Ovary (tissue), 9 donors: ENCODE measurements around the gene BICRA. TPM values are rescaled to one million over a fixed set of nuclear protein-coding genes. Genes with fewer than 3 reads are reported as not detected.
A peak's percentile ranks its signal among the peaks of the same experiment; 100 is the strongest.

ENCODE experiments used
- DNase-seq, 5 donors: peaks; one replicate each; pipeline ENCODE4 v3.0.0-alpha.2; 2019 to 2020
- H3K27ac ChIP-seq, 2 donors: fragments of 200-600 bp; one replicate each; pipeline versions ENCODE4 v1.5.1 to v1.8.0; 2019 to 2022
- H3K27me3 ChIP-seq: fragments of 200-600 bp; one replicate; pipeline ENCODE4 v1.8.0; 2022
- H3K36me3 ChIP-seq: fragments of 200-600 bp; sonication (generic); one replicate; pipeline ENCODE4 v1.5.1; 2019
- H3K4me1 ChIP-seq: one replicate; pipeline ENCODE4 v1.8.1; 2013; ENCODE audit warnings: mild to moderate bottlenecking, moderate library complexity; ENCODE audit not compliant: insufficient read depth
- H3K4me3 ChIP-seq: fragments of 200-600 bp; sonication (generic); one replicate; pipeline ENCODE4 v1.5.1; 2017
- H3K9me3 ChIP-seq, 2 donors: fragments of 200-600 bp in 1 of 2; sonication (generic) in 1 of 2; one replicate each; pipeline versions ENCODE4 v1.5.1 to v1.8.1; 2013 to 2019; ENCODE audit warnings: mild to moderate bottlenecking in 1 of 2, moderate library complexity in 1 of 2
- CTCF ChIP-seq, 3 donors: fragments of 450-650 bp in 2 of 3; fragments of 200-600 bp in 1 of 3; IDR thresholded peaks; one replicate each; pipeline versions ENCODE4 v1.5.1 to v1.8.0; 2016 to 2022; ENCODE audit warnings: antibody characterized with exemption in 3 of 3, mild to moderate bottlenecking in 1 of 3
- EP300 ChIP-seq: sonication (generic); formaldehyde crosslinking; IDR thresholded peaks from one replicate; pipeline ENCODE4 v1.6.1; 2017; ENCODE audit warnings: antibody characterized with exemption
- POLR2A ChIP-seq: fragments of 450-650 bp; IDR thresholded peaks from one replicate; pipeline ENCODE4 v1.6.1; 2017; ENCODE audit warnings: antibody characterized with exemption, mild to moderate bottlenecking, moderate library complexity
- WGBS, 3 donors: extraction: QIAGEN DNeasy Blood & Tissue Kit in 1 of 3; methylation state at CpG; one replicate each; pipeline versions ENCODE4 v1.1.5 to v1.1.7; 2013 to 2017; 5-methylcytosine and 5-hydroxymethylcytosine counted together
- intact Hi-C, 4 donors: fragments of 100-400 bp; cut with DNase I; formaldehyde crosslinking; loops; one replicate each; pipeline versions ENCODE4 v1.11.0 to v1.15.1; 2022 to 2023
- polyA plus RNA-seq, 2 donors: library from polyadenylated mRNA; stranded (reverse); fragments of 200-250 nt in 1 of 2; fragments of 350-450 nt in 1 of 2; fragmentation: Illumina TruSeq in 1 of 2; extraction: RNeasy Lipid Tissue Mini Kit (QIAGEN cat#74804) in 1 of 2; gene quantifications; one replicate each; pipeline ENCODE4 v1.2.3, GENCODE V29; 2013 to 2014
- total RNA-seq, 7 donors: library from RNA; depleted of rRNA in 2 of 7; stranded (reverse); fragments of >200 nt in 2 of 7; fragmentation: NEBNext Ultra II Directional in 3 of 7; extraction: Animal tissue kit (Norgen Biotek cat#: 25700) in 3 of 7; gene quantifications; one replicate each; pipeline versions ENCODE4 v1.1.0 to v1.2.4, GENCODE V29; 2016 to 2023
- donor health status: DM: no; HTN: no; CAD: no; lungs with moderate emphysema.
- donor health status: DM: no; HTN: no; CAD: no.
- donor health status: Bipolar disorder and iron deficiency.
- donor health status: DM: yes; HTN: yes; CAD: no.
- donor health status: DM: no; HTN: no; CAD: no.
- donor health status: DM: yes; HTN: yes; CAD: no.

BICRA gene
- total and polyA plus RNA-seq, 9 donors = 3.7 to 21.7 (median 12.9) TPM

DNA sequence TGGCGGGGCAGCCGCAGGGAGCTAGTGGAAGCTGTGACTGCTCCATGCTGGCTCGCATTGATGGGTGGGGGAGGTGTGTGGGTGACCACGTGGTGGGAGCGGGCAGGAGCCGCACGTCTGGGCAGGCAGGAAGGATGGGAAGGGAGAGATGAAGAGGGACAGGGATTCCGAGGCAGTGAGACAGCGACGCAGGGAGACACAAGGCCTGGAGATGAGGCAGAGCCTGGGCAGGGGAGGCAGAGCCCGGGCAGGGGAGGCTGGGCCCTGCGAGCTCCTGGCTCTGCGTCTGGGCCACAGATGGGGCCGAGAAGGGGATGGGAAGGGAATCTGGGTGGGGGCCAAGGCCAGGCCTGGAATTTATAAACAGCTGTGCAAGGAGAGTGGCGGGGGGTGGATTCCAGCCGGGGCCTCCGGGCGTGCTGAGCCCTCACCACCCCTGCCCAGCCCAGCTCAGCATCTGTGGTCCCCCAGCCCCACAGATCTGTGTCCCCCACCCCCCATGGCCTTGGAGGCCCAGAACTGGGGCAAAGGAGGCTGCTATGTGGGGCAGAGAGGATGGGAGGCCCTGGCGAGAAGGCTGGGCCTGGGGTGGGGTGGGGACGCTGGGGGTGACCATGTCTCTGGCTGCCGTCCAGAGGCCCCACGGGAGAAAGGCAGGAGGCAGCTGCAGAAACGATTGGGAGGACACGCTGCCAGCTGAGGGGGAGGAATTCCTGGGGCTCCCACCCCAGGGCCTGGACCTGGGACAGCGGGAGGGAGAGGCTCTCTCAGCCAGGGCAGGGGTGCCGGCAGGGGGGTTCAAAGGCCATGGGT lies 110.3 kb downstream of the BICRA start:
- intact Hi-C loops = loop anchor here in 2 of 4 donors (5.0 to 10.0 kb wide), 2 partner anchors 58 to 66 kb away; partner anchors contain the start of gene SELENOW (in 1 of the 2)
- 0 to 7% (median 2%) methylated on average over 25 to 26 of the region's 26 CpGs for WGBS, 3 donors
- peaks cover 36% of the 10 kb centered on the region for H3K4me1 ChIP-seq
- H3K4me3 ChIP-seq = peak overlapping the region; percentile 26
- peak overlapping the region; percentile 72 to 94 for H3K27ac ChIP-seq
- no peaks in the 10 kb centered on the region for H3K9me3 ChIP-seq
- no peaks in the 10 kb centered on the region for H3K36me3 ChIP-seq
- TF ChIP-seq EP300 (no peak), POLR2A (peak; percentile 11), CTCF (IDR thresholded peaks at IDR 0.05) (no peak)
- DNase-seq = peak; percentile 95 to 97 (median 96)
- no peaks in the 10 kb centered on the region for H3K27me3 ChIP-seq

DNA sequence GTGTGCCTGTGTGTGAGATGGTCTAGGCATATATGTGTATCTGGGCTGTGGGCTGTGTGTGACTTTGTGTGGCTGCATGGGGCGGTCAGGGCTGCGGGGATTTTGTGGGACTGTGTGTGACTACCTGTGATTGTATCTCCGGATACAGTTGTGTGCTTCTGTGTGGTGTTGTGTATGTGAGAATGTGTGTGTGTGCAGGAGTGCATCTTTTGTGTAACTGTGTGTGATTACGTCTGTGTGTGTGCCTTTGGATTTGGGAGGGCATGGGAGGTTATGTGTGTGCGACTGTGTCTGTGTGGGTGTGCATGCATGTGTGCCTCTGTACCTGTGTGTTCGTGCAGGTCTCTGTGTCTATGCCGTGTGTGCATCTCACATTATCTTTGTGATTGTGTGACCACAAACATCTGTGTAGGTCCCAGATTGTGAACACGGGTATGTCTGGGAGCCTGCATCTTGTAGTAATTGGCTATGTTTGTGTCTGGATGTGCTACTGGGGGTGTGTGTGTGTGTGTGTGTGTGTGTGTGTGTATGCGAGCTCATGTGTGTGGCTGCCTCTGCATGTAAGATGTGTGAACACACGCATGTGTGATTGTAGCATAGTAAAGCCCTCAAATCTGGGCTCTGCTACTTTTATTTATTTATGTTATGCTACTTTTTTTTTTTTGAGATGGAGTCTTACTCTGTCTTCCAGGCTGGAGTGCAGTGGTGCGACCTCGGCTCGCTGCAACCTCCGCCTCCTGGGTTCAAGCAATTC lies 111.9 kb downstream of the BICRA start:
- no peaks in the 10 kb centered on the region for H3K9me3 ChIP-seq
- DNase-seq = no peak
- WGBS, 3 donors = 43 to 74% (median 66%) methylated on average over 14 of the region's 14 CpGs
- no peak for TF ChIP-seq CTCF (IDR thresholded peaks at IDR 0.05)
- no peak for TF ChIP-seq POLR2A
- TF ChIP-seq EP300 = no peak
- intact Hi-C loops = no loop called here
- no peak overlapping the region for H3K4me3 ChIP-seq
- peaks cover 28% of the 10 kb centered on the region for H3K4me1 ChIP-seq
- H3K27ac ChIP-seq = peak overlapping the region; percentile 6 to 94
- H3K27me3 ChIP-seq = no peaks in the 10 kb centered on the region
- no peaks in the 10 kb centered on the region for H3K36me3 ChIP-seq

GRCh38 chr19:47723581-47723940 lies 114.6 kb downstream of the BICRA start:
- Histone ChIP-seq H3K27me3 (no peaks in the 10 kb centered on the region), H3K27ac (peak overlapping the region in 1 of 2 donors; percentile 61), H3K4me3 (peak overlapping the region; percentile 30), H3K36me3 (no peaks in the 10 kb centered on the region), H3K9me3 (no peaks in the 10 kb centered on the region), H3K4me1 (peaks cover 11% of the 10 kb centered on the region)
- peak in 4 of 5 donors; percentile 66 to 79 (median 70) for DNase-seq
- intact Hi-C loops = no loop called here
- 10 to 17% (median 15%) methylated on average over 7 of the region's 7 CpGs for WGBS, 3 donors
- TF ChIP-seq CTCF (IDR thresholded peaks at IDR 0.05) (no peak), EP300 (no peak), POLR2A (no peak)

DNA sequence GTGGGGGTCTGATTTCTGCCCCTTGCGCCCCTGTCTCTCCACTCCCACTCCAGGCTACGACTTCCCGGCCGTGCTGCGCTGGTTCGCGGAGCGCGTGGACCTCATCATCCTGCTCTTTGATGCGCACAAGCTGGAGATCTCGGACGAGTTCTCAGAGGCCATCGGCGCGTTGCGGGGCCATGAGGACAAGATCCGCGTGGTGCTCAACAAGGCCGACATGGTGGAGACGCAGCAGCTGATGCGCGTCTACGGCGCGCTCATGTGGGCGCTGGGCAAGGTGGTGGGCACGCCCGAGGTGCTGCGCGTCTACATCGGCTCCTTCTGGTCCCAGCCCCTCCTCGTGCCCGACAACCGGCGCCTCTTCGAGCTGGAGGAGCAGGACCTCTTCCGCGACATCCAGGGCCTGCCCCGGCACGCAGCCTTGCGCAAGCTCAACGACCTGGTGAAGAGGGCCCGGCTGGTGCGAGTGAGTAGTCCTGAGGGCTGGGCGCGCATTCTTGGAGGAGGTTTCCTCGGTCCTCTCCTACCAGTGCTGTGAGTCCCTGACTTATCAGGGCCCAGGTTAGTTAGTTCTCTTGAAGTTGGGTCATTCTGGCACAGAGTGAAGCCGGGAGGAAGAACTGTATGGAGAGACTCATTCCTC lies 116.9 kb downstream of the BICRA start:
- Histone ChIP-seq H3K9me3 (no peaks in the 10 kb centered on the region), H3K27ac (no peak overlapping the region), H3K4me3 (no peak overlapping the region), H3K36me3 (no peaks in the 10 kb centered on the region), H3K27me3 (no peaks in the 10 kb centered on the region), H3K4me1 (peaks cover 17% of the 10 kb centered on the region)
- TF ChIP-seq CTCF (IDR thresholded peaks at IDR 0.05) (no peak), POLR2A (no peak), EP300 (no peak)
- intact Hi-C loops = no loop called here
- WGBS, 3 donors = 88 to 91% (median 90%) methylated on average over 48 of the region's 48 CpGs
- no peak for DNase-seq
